ENCODE results near the gene GBP1. TPM values are rescaled to one million over a fixed set of nuclear protein-coding genes. Genes with fewer than 3 reads are reported as not detected.
"Not testable (repeated sequence)": the region's sequence is repeated elsewhere in the genome, so short reads cannot be mapped to it uniquely, and the experiment has no call there.

Gene GBP1
- total RNA-seq, 1 experiment from 2014 or later, result 12.9 TPM

GRCh38 chr1:89018318-89018717, 46.7 kb downstream of the GBP1 start:
- DNase-seq (ENCODE audit: low read depth), result not testable (repeated sequence)

GRCh38 chr1:89008511-89008910, 56.5 kb downstream of the GBP1 start:
- DNase-seq (ENCODE audit: low read depth), result no peak

- DNase-seq (ENCODE audit: low read depth), result no peak
Observed at GRCh38 chr1:89005286-89006151, 59.5 kb downstream of the GBP1 start.

Small RNAs within 50 kb of the gene (small RNA-seq; reads per million reads assigned to genes)
- gene RF00019, result not detected

Other genes with a start within 250 kb of the GBP1 start
- 52.9 and 58.4 TPM in 2 replicates for gene GTF2B, start 173.6 kb downstream of the GBP1 start, total RNA-seq (2014; rRNA removed; shearing (Covaris generic))
- 9.6 and 13.3 TPM in 2 replicates for gene KYAT3, start 72.6 kb downstream of the GBP1 start, total RNA-seq (2014; rRNA removed; shearing (Covaris generic))
- 8.9 and 12.0 TPM in 2 replicates for gene RBMXL1, start 72.6 kb downstream of the GBP1 start, total RNA-seq (2014; rRNA removed; shearing (Covaris generic))
- 20.0 and 21.8 TPM in 2 replicates for gene GBP3, start 42.3 kb downstream of the GBP1 start, total RNA-seq (2014; rRNA removed; shearing (Covaris generic))
- gene GBP2, start 60.9 kb upstream of the GBP1 start, total RNA-seq (2014; rRNA removed; shearing (Covaris generic)), result 2.8 and 3.7 TPM in 2 replicates
- not detected in 2 replicates for gene GBP7, start 110.8 kb upstream of the GBP1 start, total RNA-seq (2014; rRNA removed; shearing (Covaris generic))
- 0.02 and 0.10 TPM in 2 replicates for gene GBP4, start 133.7 kb upstream of the GBP1 start, total RNA-seq (2014; rRNA removed; shearing (Covaris generic))
- gene GBP5, start 207.7 kb upstream of the GBP1 start, total RNA-seq (2014; rRNA removed; shearing (Covaris generic)), result 0.13 and 0.18 TPM in 2 replicates

Data from HT1080 (cell line).